Muscle of leg (tissue), 16 donors: ENCODE results near the gene CALHM6. TPM values are rescaled to one million over a fixed set of nuclear protein-coding genes. Genes with fewer than 3 reads are reported as not detected.
A peak's percentile ranks its signal among the peaks of the same experiment; 100 is the strongest.

ENCODE experiments used
- DNase-seq: peaks from one replicate; pipeline ENCODE4 v3.0.0; 2013
- H3K27ac ChIP-seq: one replicate; pipeline ENCODE4 v1.5.1; 2013; ENCODE audit warnings: mild to moderate bottlenecking, low read length, control low read depth
- H3K27me3 ChIP-seq: one replicate; pipeline ENCODE4 v1.6.1; 2013; ENCODE audit warnings: low read length; ENCODE audit not compliant: control insufficient read depth, insufficient read depth
- H3K36me3 ChIP-seq: one replicate; pipeline ENCODE4 v1.6.1; 2013; ENCODE audit warnings: low read length; ENCODE audit not compliant: control insufficient read depth, insufficient read depth
- H3K4me1 ChIP-seq: one replicate; pipeline ENCODE4 v1.6.1; 2013; ENCODE audit warnings: low read length; ENCODE audit not compliant: control insufficient read depth, insufficient read depth
- H3K4me3 ChIP-seq: one replicate; pipeline ENCODE4 v1.5.1; 2013; ENCODE audit warnings: low read length, control low read depth
- H3K9me3 ChIP-seq: replicated peaks from 2 replicates; pipeline ENCODE4 v1.6.1; 2013; ENCODE audit warnings: low read depth, low read length; ENCODE audit not compliant: control insufficient read depth
- WGBS: methylation state at CpG from one replicate; pipeline ENCODE4 v1.1.5; 2013; ENCODE audit warnings: missing lambda C conversion rate; ENCODE audit not compliant: insufficient coverage; 5-methylcytosine and 5-hydroxymethylcytosine counted together
- long read RNA-seq, 11 donors: transcript quantifications; one replicate each; lab custom pipeline, GENCODE V29; 2026
- polyA plus RNA-seq, 8 donors: library from polyadenylated mRNA; unstranded; fragments of 120-200 nt; gene quantifications; one replicate each; pipeline versions ENCODE4 v1.2.1 to v1.2.3, GENCODE V29; 2013; ENCODE audit warnings: inconsistent platforms in 1 of 8, low replicate concordance in 1 of 8; ENCODE audit not compliant: insufficient read length in 8 of 8, insufficient read depth in 1 of 8
- total RNA-seq: library from RNA; stranded (reverse); fragments of 120-200 nt; gene quantifications from one replicate; pipeline ENCODE4 v1.2.4, GENCODE V29; 2013

CALHM6 gene
- total RNA-seq, result 3.8 TPM
- 1 to 10 TPM; 1.8 to 5.3 (median 3.6) TPM for polyA plus RNA-seq
- long read RNA-seq, donor 1, result 0 reads
- long read RNA-seq, donor 2, result 0 reads
- long read RNA-seq, donor 3, result 0 reads
- long read RNA-seq, donor 4, partial matches to known transcripts, result 0 of 1 reads
- long read RNA-seq, donor 4, other reads (novel, unspliced or antisense), result 0 of 1 reads
- long read RNA-seq, donor 5, partial matches to known transcripts, result 6 of 6 reads
- long read RNA-seq, donor 5, other reads (novel, unspliced or antisense), result 0 of 6 reads
- long read RNA-seq, donor 6, partial matches to known transcripts, result 9 of 9 reads
- long read RNA-seq, donor 6, other reads (novel, unspliced or antisense), result 0 of 9 reads
- long read RNA-seq, donor 7, result 0 reads
- long read RNA-seq, donor 8, result 0 reads
- long read RNA-seq, donor 9, result 0 reads
- long read RNA-seq, donor 10, partial matches to known transcripts, result 0 of 1 reads
- long read RNA-seq, donor 10, other reads (novel, unspliced or antisense), result 0 of 1 reads
- long read RNA-seq, donor 11, result 0 reads

DNA sequence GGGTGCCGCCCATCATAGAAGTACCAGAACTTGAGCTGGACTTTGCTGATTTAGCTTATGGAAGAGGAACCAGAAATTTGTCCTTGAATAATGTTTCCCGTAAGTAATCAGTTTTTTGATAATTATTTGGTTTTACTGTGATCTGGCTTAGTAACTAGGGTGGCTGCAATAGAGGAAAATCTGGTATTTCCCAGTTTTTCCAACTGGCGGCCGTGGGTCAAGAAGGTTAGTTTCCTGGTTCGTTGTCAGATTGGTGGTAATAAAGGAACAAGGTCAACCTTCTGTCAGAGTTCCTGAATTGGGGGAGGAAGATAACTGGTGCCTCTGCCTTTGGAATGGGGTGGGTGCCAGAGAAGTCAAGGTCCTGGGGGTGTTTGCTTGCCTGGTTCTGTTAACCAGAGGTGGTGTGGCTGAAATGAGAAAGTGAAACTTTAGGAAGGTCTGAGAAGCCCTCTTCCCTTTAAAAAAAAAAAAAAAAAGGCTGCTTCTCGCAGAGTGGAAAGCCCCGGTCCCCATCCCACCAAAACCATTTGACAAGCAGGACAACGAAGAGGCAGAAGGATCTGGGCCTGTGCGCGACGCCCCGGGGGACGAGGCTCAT, at the start of gene CALHM6:
TSS of gene CALHM6 (plus strand) at position 45 of the 601 bp plus-strand sequence. CDS start at position 600, 555 bp downstream.
- H3K27ac ChIP-seq, result peak within 1 kb of the TSS; percentile 70
- WGBS, result 41% methylated on average over 12 of the region's 13 CpGs
- H3K27me3 ChIP-seq, result peaks cover 11% of the 10 kb centered on the region
- no peaks in the 10 kb centered on the region for H3K9me3 ChIP-seq
- peaks cover 9% of the 10 kb centered on the region for H3K4me1 ChIP-seq
- no peaks in the 10 kb centered on the region for H3K36me3 ChIP-seq
- H3K4me3 ChIP-seq, result peak within 1 kb of the TSS; percentile 51
- no peak for DNase-seq

DNA sequence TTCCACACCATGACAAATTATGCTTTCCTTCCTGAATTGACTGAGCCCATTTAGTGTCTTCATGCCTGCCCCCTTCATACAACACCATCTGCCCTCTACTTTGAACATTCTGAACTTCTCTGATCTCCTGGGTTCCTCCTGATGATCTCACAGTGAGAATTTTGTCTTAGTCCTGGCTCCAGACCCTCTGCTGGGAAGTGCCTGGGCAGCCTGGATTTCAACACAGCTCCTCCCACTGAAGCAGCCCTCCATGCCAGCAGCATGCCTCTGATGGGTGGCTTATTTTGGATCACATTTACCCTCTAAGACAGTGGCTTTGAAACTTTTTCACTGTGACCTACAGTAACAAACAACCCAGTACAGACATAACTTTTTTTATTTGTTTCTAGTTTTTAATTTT, 48.9 kb upstream of the CALHM6 start:
- no peaks in the 10 kb centered on the region for H3K9me3 ChIP-seq
- H3K4me3 ChIP-seq, result no peak overlapping the region
- H3K36me3 ChIP-seq, result no peaks in the 10 kb centered on the region
- no peaks in the 10 kb centered on the region for H3K27me3 ChIP-seq
- peaks cover 6% of the 10 kb centered on the region for H3K4me1 ChIP-seq
- peak overlapping the region; percentile 56 for H3K27ac ChIP-seq
- DNase-seq, result no peak

DNA sequence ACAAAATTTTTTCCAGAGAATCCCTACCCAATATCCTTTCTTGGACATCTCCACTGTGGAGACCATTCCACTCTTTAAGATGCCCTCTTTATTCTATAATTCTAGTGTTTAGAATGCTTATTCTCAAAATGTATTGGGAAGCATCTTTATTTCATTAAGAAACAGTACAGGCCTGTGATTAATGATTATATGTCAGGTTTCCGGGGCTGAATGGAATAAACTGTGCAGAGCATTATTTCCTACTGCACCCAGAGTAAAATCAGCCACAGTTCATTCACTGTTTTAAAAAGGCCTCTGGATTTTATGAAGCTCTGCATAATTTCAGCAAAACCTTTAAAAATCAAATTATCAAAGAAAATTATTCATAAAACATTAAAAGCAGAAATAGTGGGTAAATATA, 47.8 kb upstream of the CALHM6 start:
- H3K9me3 ChIP-seq, result no peaks in the 10 kb centered on the region
- WGBS, result no CpG with 5 or more reads among the region's 1 CpG
- H3K27me3 ChIP-seq, result no peaks in the 10 kb centered on the region
- no peak overlapping the region for H3K27ac ChIP-seq
- no peaks in the 10 kb centered on the region for H3K36me3 ChIP-seq
- H3K4me1 ChIP-seq, result peaks cover 6% of the 10 kb centered on the region
- no peak for DNase-seq
- H3K4me3 ChIP-seq, result no peak overlapping the region

DNA sequence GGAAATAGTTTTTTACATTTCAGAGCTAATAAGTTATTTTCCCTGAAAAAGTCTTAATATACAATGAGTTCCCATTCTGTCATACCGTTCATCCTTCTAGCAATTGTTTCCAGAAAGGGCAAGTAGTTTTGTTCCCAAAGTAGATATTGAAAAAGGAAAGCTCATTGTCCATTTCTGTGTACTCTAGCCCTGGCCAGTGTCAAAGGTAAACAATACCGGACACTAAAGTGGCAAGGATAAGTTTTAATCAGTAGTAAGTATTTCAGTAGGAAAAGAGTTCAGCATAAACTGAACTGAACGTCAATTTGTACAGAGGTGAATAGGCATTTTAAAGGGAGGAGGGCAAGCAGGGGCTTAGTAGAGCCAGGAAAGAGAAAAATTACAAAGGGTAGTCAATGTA, 43.5 kb upstream of the CALHM6 start:
- H3K27ac ChIP-seq, result no peak overlapping the region
- no peak overlapping the region for H3K4me3 ChIP-seq
- no peaks in the 10 kb centered on the region for H3K27me3 ChIP-seq
- H3K9me3 ChIP-seq, result no peaks in the 10 kb centered on the region
- WGBS, result 74% methylated on average over 2 of the region's 3 CpGs
- no peak for DNase-seq
- no peaks in the 10 kb centered on the region for H3K4me1 ChIP-seq
- H3K36me3 ChIP-seq, result no peaks in the 10 kb centered on the region

DNA sequence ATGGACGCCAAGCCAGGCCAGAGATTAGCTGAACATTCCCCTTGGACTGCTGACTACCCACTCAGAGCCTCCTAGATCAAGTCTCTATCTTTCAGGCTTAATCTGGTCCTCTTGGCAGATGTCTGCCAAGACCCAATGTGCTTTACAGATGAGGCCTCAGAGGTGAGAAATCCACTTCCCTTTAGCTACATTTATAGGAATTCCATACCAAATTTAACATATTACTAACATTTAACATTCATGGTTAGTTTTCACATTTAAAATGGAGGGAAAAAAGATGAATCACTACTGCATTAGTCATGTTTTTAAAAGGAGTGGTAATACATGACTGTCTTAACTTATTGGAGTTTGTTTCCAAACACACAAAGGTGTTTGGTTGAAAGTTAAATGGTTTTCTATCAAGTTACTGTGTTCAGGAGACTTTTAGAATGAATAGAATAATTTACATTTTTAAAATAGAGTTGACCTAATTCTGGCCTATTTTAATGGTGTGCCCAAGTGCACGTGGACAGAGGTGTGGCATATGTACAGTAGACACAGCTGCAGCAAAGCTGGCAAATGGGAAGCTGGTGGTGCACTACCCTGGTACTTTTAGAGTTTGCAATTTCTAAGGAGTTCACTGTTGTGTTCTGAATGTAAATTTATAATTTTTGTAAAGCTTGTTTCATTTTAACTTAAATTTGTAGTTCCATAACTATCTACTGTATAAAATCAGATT, 41.9 kb upstream of the CALHM6 start:
- Histone ChIP-seq H3K9me3 (no peaks in the 10 kb centered on the region), H3K27ac (no peak overlapping the region), H3K36me3 (no peaks in the 10 kb centered on the region), H3K27me3 (no peaks in the 10 kb centered on the region), H3K4me1 (no peaks in the 10 kb centered on the region), H3K4me3 (no peak overlapping the region)
- 53% methylated on average over 2 of the region's 2 CpGs for WGBS
- DNase-seq, result no peak

DNA sequence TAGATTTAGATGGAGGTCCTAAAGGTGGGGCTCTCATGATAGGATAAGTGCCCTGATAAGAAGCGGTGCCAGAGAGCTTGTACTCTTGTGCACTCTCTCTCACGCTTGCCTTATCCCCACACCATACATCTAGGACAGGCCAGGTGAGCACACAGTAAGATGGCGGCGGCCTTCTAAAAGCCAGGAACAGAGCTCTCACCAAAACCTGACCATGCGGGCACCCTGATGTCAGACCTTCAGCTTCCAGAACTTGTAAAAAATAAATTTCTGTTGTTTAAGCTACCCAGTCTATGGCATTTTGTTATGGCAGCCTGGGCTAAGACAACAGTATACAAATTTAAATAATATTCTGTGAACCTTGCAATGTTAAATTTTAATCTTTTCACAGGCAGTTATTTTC, 40.8 kb upstream of the CALHM6 start:
- no peak overlapping the region for H3K4me3 ChIP-seq
- no peaks in the 10 kb centered on the region for H3K27me3 ChIP-seq
- H3K4me1 ChIP-seq, result no peaks in the 10 kb centered on the region
- H3K9me3 ChIP-seq, result no peaks in the 10 kb centered on the region
- no peak for DNase-seq
- WGBS, result no CpG with 5 or more reads among the region's 5 CpGs
- H3K36me3 ChIP-seq, result no peaks in the 10 kb centered on the region
- no peak overlapping the region for H3K27ac ChIP-seq

DNA sequence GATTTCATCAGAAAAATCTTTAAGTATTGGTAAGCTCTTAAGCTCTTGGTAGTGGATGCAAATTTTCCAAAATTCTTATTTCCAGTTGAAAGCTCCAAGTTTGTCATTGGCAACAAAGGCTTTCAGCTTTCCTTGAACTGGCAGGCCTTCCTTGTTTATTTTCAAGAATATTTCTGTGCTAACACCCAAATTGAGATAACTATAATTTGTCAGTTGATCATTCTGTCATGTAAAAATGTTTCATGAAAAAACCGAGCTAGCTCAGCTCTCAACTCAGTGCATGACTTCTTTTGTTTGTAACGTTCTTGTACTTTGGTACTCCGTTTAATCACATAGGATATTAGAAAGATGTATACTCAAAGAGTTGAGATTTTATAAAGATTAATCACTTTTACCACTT, 38.9 kb upstream of the CALHM6 start:
- Histone ChIP-seq H3K9me3 (no peaks in the 10 kb centered on the region), H3K27ac (no peak overlapping the region), H3K4me1 (no peaks in the 10 kb centered on the region), H3K36me3 (no peaks in the 10 kb centered on the region), H3K27me3 (no peaks in the 10 kb centered on the region), H3K4me3 (no peak overlapping the region)
- no peak for DNase-seq
- no CpG with 5 or more reads among the region's 3 CpGs for WGBS

DNA sequence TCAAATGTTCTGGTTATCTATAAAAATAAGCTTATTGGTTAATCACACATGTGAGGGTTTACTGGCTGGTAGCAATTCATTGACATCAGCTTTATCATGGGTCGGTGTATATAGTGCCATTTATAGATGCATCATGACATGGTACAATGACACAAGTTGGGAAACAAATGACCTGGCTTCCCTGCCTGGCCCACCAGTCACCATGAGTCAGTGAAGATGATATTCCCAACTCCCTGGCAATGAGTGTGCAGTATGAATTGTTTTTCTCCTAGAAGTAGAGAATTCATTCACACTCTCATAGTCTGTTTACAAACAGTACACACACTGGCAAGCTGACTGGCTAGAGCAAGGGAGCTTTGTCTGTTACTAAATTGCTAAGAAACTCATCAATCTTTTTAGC, 37.2 kb upstream of the CALHM6 start:
- no peak overlapping the region for H3K27ac ChIP-seq
- peaks cover 3% of the 10 kb centered on the region for H3K36me3 ChIP-seq
- no peak for DNase-seq
- H3K4me3 ChIP-seq, result no peak overlapping the region
- no peaks in the 10 kb centered on the region for H3K27me3 ChIP-seq
- WGBS, result no CpG with 5 or more reads among the region's 1 CpG
- H3K9me3 ChIP-seq, result no peaks in the 10 kb centered on the region
- H3K4me1 ChIP-seq, result no peaks in the 10 kb centered on the region

DNA sequence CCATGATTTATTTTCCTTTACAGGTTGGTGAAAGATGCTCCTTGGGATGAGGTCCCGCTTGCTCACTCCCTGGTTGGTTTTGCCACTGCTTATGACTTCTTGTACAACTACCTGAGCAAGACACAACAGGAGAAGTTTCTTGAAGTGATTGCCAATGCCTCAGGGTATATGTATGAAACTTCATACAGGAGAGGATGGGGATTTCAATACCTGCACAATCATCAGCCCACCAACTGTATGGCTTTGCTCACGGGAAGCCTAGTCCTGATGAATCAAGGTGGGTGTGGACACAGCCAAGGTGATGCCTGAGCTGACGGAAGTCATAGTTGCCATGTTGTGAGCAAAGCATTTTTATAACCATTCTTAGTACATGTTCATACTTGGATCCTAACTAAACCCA, 34.6 kb upstream of the CALHM6 start:
- no peaks in the 10 kb centered on the region for H3K4me1 ChIP-seq
- no CpG with 5 or more reads among the region's 3 CpGs for WGBS
- H3K27ac ChIP-seq, result no peak overlapping the region
- no peak for DNase-seq
- no peak overlapping the region for H3K4me3 ChIP-seq
- peaks cover 7% of the 10 kb centered on the region for H3K36me3 ChIP-seq
- no peaks in the 10 kb centered on the region for H3K27me3 ChIP-seq
- H3K9me3 ChIP-seq, result no peaks in the 10 kb centered on the region

DNA sequence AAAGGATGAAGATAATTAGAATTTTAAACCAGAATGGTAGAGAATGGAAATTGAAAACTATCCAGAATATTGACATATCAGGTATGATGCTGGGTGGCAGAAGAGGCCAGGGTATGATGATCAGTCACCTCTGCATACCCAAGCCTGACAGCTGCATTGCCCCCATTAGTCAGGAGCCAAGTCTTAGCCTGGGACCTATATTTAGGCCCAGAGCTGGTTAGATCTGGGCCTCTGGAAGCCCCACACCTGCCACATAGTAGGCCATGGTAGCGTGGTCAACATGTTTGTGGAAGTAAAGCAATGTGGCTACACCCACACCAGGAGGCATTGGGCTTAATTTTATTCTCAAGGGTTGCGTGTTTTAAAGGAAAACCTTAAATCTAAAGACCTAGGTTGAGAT, 32.1 kb upstream of the CALHM6 start:
- H3K4me1 ChIP-seq, result no peaks in the 10 kb centered on the region
- peaks cover 9% of the 10 kb centered on the region for H3K36me3 ChIP-seq
- no peaks in the 10 kb centered on the region for H3K9me3 ChIP-seq
- H3K27me3 ChIP-seq, result no peaks in the 10 kb centered on the region
- no peak overlapping the region for H3K4me3 ChIP-seq
- peak overlapping the region; percentile 58 for H3K27ac ChIP-seq
- DNase-seq, result peak; percentile 54
- WGBS, result 83% methylated on average over 1 of the region's 2 CpGs
